HG03066 (cell line): ENCODE data around the gene ATP6V1B1.

Experiments
- ATAC-seq: cut with Tn5 transposase; IDR thresholded peaks from one replicate; pipeline ENCODE4 v1.9.1; 2021; ENCODE audit warnings: low read depth; ENCODE audit not compliant: unreplicated experiment

ATP6V1B1 gene

GRCh38 chr2:70901227-70902066 is 34.3 kb upstream of the ATP6V1B1 start:
- no peak for ATAC-seq

- no peak for ATAC-seq
Observed at GRCh38 chr2:70902067-70902442, 33.6 kb upstream of the ATP6V1B1 start.

GRCh38 chr2:70902579-70902978 is 33.1 kb upstream of the ATP6V1B1 start:
- no peak for ATAC-seq

GRCh38 chr2:70903171-70903570 is 32.5 kb upstream of the ATP6V1B1 start:
- ATAC-seq, result no peak

- ATAC-seq, result no peak
Observed at GRCh38 chr2:70903641-70904340, 31.9 kb upstream of the ATP6V1B1 start.

- ATAC-seq, result no peak
Observed at GRCh38 chr2:70904371-70905216, 31.1 kb upstream of the ATP6V1B1 start.

GRCh38 chr2:70905443-70906421 is 30.0 kb upstream of the ATP6V1B1 start:
- ATAC-seq, result no peak

- ATAC-seq, result no peak
Observed at GRCh38 chr2:70906439-70907005, 29.2 kb upstream of the ATP6V1B1 start.

- ATAC-seq, result no peak
Observed at GRCh38 chr2:70907130-70908057, 28.3 kb upstream of the ATP6V1B1 start.

- ATAC-seq, result no peak
Observed at GRCh38 chr2:70916291-70916690, 19.4 kb upstream of the ATP6V1B1 start.

- no peak for ATAC-seq
Observed at GRCh38 chr2:70918016-70918415, 17.7 kb upstream of the ATP6V1B1 start.

- ATAC-seq, result peak; percentile 60
Observed at GRCh38 chr2:70919672-70920366, 15.9 kb upstream of the ATP6V1B1 start.

- no peak for ATAC-seq
Observed at GRCh38 chr2:70920367-70920715, 15.4 kb upstream of the ATP6V1B1 start.

GRCh38 chr2:70921031-70921430 is 14.7 kb upstream of the ATP6V1B1 start:
- no peak for ATAC-seq

GRCh38 chr2:70921839-70922234 is 13.9 kb upstream of the ATP6V1B1 start:
- ATAC-seq, result no peak

- no peak for ATAC-seq
Observed at GRCh38 chr2:70922235-70923234, 13.2 kb upstream of the ATP6V1B1 start.
